SK-MEL-5 (cell line): Measurements from ENCODE around the gene ANKRD37. TPM values are rescaled to one million over a fixed set of nuclear protein-coding genes. Genes with fewer than 3 reads are reported as not detected.
"Not testable (repeated sequence)": the region's sequence is repeated elsewhere in the genome, so short reads cannot be mapped to it uniquely, and the experiment has no call there.

Source experiments
- DNase-seq: peaks from one replicate; pipeline ENCODE4 v3.0.0-alpha.2; 2016; ENCODE audit warnings: low read depth, low spot score
- in situ Hi-C: cut with HindIII; loops from 2 replicates; pipeline ENCODE4 v1.10.0; 2016; ENCODE audit warnings: low sequenced_read_pairs, high pct_unique_total_duplicates, low pct_unique_long_range_greater_than_20kb
- polyA plus RNA-seq, 2 experiments: library from polyadenylated mRNA; depleted of rRNA; stranded (reverse); fragments of >200 nt; gene quantifications; 2 replicates each; pipeline ENCODE4 v1.2.3, GENCODE V29; 2015
- total RNA-seq: library from RNA; depleted of rRNA; stranded (reverse); fragments of >200 nt; shearing (Covaris generic); gene quantifications from 2 replicates; pipeline ENCODE4 v1.2.3, GENCODE V29; 2014; rRNA removed

Gene ANKRD37, protein sequence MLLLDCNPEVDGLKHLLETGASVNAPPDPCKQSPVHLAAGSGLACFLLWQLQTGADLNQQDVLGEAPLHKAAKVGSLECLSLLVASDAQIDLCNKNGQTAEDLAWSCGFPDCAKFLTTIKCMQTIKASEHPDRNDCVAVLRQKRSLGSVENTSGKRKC
- 42.5 and 57.6 TPM in 2 replicates for total RNA-seq
- 23.8 and 29.3 TPM in 2 replicates for polyA plus RNA-seq (2015; cell fraction: cytosol; rRNA removed)
- polyA plus RNA-seq (2015; cell fraction: nucleus; rRNA removed): 9.7 and 26.0 TPM in 2 replicates

- in situ Hi-C loops: no loop called here
- DNase-seq: no peak
Measured at GRCh38 chr4:185396724-185397385, at the start of gene ANKRD37. ANKRD37 (plus strand) TSS chr4:185396841; CDS start chr4:185396924, 83 bp downstream.

- DNase-seq: no peak
- in situ Hi-C loops: no loop called here
Measured at GRCh38 chr4:185346975-185347601, 49.6 kb upstream of the ANKRD37 start.

DNA sequence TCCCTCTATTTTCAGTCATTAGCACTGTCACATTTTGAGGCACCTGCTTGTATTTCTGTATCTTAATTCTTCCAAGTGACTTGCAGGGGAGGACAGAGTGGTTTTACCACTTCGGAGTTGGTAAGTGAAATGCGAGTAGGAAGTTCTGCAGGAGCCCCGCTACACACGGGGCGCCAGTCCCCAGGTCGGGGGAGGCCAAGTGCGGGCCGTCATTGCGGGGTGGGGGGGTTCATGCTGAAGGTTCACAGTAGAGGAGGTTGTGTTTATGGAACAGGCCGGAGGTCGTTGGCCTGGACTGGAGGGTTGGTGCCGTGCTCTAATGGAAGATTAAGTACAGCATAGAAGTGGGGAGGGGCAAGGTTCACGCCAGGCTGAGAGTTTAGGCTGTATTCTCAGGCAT lies 45.0 kb upstream of the ANKRD37 start:
- no peak for DNase-seq
- in situ Hi-C loops: no loop called here

DNA sequence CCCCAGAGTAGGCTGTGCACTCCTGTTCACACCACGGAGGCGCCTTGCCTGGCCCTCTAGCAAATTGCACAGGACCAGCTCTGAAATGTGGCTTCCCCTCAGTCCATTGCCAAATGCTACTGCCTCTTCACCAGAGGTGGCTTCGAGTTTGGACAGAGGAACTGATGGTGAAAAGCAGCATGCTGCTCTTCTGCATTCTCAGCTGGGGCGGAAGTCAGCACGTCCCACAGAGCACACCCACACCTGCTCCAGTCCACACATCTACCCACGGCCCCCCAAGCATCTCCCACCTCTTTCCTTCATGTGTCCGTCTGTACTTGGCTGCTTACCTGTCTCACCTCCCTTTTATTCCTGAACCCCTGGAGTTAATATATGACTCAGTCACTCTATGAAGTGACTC lies 44.4 kb upstream of the ANKRD37 start:
- in situ Hi-C loops: no loop called here
- DNase-seq: no peak

- in situ Hi-C loops: no loop called here
- no peak for DNase-seq
Measured at GRCh38 chr4:185352741-185353140, 43.9 kb upstream of the ANKRD37 start.

- DNase-seq: no peak
- in situ Hi-C loops: no loop called here
Measured at GRCh38 chr4:185357211-185357610, 39.4 kb upstream of the ANKRD37 start.

DNA sequence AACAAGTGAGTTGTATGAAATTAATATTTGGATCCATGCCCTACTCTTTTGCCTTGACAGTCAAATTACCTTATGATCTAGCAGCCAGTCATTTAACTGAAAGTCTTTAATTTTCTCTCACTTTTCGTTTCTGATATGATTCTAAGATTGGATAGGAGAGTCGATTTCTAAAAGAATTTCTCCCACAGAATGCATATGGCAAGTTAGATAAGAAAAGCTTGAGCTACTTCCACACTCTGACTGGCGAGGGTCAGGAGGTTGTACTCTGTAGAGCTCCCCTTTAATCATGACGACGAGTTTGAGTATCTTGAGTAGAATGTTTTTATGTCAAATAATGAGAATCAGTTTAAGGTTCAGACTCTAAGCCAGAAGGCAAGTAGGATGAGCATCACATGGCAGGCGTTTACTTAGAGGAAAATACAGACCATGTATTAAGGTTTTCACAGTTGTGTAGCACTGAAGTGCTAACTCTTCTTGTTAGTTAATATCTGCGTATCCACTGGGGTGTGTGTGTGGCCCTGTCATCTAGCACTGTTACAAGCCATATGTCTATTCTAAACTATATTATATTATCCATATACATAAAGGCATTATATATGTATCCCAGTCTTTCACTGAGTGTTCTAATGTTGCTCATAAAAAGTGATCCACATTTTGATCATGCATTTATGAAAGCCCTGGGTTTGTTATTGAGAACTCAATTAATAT lies 38.8 kb upstream of the ANKRD37 start:
- in situ Hi-C loops: no loop called here
- DNase-seq: no peak

GRCh38 chr4:185358514-185358913 lies 38.1 kb upstream of the ANKRD37 start:
- DNase-seq: no peak
- in situ Hi-C loops: no loop called here

DNA sequence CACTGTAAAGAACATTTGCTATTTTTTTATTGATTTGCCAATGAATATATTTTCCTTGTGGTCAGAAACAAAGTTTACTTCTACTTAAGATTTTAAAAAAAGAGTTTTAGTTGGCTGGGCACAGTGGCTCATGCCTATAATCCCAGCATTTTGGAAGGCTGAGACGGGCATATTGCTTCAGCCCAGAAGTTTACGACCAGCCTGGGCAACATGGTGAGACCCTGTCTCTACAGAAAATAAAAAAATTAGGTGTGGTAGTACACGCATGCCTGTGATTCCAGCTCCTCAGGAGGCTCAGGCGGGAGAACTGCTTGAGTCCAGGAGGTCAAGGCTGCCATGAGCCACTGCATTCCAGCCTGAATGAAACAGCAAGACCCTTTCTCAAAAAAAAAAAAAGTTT lies 37.7 kb upstream of the ANKRD37 start:
- no peak for DNase-seq
- in situ Hi-C loops: no loop called here

DNA sequence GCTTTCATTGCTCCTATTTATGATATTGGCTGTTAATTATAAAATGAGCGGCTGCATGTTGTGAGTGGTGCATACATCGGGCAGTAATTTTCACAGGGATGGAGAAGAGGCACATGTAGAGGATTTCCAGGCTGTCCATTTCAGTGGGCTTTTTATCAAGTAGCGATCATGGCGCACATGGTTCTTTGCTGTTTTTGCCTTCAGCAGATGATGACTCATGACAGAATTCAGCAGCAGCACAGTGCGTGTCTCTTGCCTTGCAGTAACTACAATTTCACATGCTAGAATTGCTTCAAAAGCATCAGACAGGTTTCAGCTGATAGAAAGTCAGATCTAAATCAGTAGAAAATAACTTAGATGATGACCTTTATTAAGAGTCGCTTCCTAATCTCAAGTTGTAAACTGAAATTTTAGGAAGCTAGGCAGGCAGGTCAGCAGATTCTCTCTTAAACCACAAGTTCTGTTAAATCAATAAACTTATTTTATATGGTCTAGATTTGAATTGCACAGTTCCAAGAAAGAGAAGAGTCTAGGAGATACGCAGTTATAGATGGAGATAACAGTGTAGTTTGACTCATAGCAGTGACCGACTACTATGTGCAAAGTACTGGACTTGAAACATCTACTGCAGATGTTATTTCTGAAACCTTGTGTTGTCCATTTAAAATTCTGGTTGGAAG lies 36.7 kb upstream of the ANKRD37 start:
- DNase-seq: no peak

DNA sequence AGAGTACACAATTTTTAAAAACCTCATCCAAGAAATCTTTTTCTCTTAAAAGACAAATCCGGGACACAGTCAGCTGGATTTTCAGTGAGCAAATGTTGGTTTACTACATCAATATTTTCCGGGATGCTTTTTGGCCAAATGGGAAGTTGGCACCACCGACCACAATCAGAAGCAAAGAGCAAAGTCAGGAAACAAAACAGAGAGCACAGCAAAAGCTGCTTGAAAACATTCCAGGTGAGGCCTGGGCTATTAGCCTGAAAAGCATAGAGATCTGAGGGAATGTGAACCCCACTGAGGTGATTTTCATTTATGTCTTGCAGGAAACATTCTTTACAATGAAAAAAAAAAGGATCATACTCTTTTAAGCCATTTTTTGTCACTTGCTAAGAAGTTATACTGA lies 34.8 kb upstream of the ANKRD37 start:
- in situ Hi-C loops: no loop called here
- DNase-seq: no peak

More for the DNA sequence above, 36.7 kb upstream of the ANKRD37 start:
- in situ Hi-C loops: no loop called here

DNA sequence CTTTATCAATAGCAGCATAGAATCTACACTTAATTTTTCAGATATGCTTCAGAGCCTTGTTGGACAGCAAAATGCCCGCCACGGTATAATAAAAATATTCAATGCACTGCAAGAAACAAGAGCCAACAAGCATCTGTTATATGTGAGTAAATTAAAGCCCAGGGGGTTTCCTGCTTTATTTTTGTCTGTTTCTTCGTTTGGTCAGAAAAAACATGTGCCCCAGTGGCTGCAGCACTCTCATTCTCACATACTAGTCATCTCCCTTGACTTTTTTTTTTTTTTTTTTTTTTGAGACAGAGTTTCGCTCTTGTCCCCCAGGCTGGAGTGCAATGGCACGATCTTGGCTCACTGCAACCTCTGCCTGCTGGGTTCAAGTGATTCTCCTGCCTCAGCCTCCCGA lies 34.1 kb upstream of the ANKRD37 start:
- DNase-seq, in situ Hi-C loops: not testable (repeated sequence)

GRCh38 chr4:185363251-185363650 lies 33.4 kb upstream of the ANKRD37 start:
- no peak for DNase-seq
- in situ Hi-C loops: no loop called here

- no peak for DNase-seq
- in situ Hi-C loops: no loop called here
Measured at GRCh38 chr4:185364886-185365285, 31.8 kb upstream of the ANKRD37 start.

DNA sequence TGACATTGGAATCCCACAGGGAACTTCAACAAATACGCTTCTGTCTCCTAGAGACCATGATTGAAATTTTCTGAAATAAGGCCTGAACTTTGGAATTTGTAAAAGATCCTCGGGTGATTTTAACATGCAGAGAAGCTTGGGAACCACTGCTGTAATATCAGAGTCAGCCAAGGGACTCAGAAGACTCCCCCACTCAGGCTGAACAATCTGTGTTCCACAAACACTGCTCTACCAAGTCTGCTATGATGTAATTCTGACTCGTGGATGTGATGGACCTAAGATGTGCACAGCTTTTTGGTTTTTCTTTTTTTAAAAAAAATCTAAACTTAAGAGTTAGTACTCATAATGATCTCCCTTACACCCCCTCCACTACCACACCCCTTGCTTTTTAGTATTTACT lies 26.9 kb upstream of the ANKRD37 start:
- DNase-seq: no peak
- in situ Hi-C loops: no loop called here

- DNase-seq: no peak
- in situ Hi-C loops: no loop called here
Measured at GRCh38 chr4:185370268-185370949, 26.2 kb upstream of the ANKRD37 start.

GRCh38 chr4:185371702-185372101 lies 24.9 kb upstream of the ANKRD37 start:
- in situ Hi-C loops: no loop called here

More at GRCh38 chr4:185371702-185372101, 24.9 kb upstream of the ANKRD37 start:
- DNase-seq: no peak
